Measurements from ENCODE around the gene DTD1.

Gene DTD1

DNA sequence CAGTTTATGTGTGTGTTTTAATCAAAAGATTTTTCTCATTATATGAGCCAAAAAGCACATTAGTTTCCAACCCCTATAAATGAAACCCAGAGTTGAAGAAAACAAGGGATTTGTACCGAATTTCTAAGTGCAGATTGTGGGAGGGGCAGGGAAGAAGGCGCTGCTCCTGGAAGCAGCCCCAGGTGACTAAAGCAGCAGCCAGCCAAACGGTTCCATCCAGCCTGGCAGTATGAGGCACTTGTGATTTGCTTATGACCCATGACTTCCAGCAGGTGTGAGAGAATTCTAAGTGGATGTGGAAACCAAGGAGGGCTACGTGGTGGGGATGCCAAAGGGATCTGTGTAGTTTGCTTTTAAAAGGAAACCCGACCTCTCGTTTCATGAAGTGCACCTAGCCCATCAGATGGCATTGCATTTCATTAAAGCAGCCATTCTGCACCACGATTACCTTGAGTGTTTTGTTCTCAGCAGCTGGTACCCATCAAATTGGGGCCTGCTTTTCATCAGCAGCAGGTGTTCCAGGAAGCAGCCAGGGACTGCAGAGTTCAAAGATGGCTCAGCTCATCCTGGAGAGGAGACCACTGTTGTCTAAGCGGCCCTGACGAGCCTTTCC, 79.1 kb downstream of the DTD1 start:
- DNase-seq: no peak

GRCh38 chr20:18669241-18670019, 81.6 kb downstream of the DTD1 start:
- no peak for DNase-seq

- no peak for DNase-seq
Measured at GRCh38 chr20:18671203-18671710, 83.4 kb downstream of the DTD1 start.

DNA sequence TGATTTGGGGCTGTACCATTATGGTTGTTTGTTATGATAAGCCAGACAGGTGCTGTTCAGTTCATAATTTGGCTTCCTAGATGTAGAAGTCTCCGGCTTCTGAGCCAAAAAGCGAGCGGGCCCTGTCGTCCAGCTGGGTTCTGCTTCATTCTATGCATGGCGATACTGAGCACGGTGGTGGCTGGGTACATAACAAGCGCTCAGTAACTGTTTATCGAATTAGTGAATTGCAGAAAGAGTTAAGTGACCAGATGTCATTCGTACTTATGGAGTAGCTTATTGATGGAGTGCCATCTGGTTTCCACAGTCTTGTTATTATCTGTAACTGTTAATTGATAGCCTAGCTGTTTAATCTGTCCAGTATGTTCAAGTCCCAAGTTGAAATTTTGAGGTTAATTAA, 85.0 kb downstream of the DTD1 start:
- peak; percentile 91 for DNase-seq

GRCh38 chr20:18676396-18676795, 88.5 kb downstream of the DTD1 start:
- DNase-seq: no peak

DNA sequence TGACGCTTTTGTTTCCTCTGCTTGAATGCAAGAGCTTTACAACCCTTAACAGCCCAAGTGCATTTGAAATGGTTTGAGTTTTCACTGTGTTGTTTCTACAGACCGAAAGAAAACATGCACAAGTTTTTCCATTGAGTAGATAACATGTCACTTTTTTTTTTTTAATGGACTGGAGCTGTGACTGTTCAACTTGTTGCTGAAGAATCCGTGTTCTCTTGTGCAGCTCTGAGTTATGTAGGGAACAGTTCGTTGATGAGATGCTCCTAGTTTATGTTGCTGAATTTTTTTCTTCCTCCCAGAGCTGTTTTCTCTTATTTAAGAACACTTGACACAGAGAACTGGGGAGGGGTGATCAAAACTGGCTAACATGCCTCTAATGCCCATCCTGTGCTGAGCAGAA, 89.3 kb downstream of the DTD1 start:
- DNase-seq: no peak

DNA sequence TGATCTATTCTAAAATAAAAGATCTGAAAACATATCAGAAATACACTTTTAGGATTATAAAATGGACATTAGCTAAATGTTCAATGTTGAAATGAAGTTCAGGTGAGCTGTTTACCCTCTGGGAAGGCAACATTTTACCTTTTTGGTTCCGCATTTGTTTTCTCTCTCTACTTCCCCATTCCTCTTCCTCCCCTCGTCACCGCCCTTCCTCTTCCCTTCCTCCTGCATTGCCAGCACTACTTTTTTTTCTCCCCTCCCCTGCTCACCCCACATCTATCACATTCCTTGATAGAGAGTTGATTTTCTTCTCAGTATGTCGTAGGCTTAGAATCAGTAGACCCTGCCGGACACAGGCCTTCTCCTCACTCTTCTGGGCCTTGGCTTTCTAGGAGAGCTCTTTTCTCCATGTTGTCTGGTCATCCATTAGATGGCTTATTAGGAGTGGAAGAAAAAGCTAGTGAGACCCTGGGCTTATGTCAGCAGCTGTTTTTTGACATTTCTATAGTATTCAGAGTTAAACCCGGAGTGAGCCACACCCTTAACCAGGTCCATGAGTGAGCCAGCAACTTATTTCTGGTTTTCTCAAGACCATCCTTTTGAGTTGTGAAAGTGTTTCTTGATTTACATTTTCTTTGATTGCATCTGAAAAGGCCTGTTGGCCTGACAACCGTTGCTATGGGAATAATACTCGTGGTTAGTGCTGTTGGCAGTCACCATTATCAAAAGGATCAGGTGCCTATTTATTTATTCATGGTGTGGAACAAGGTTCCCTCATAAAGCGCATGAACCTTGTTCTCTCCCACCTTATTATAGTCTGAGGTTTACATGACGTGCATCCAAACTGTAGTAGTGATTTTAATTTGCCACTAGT, 90.9 kb downstream of the DTD1 start:
- no peak for DNase-seq

GRCh38 chr20:18683839-18684238, 96.0 kb downstream of the DTD1 start:
- no peak for DNase-seq

GRCh38 chr20:18684775-18685174, 96.9 kb downstream of the DTD1 start:
- DNase-seq: no peak

DNA sequence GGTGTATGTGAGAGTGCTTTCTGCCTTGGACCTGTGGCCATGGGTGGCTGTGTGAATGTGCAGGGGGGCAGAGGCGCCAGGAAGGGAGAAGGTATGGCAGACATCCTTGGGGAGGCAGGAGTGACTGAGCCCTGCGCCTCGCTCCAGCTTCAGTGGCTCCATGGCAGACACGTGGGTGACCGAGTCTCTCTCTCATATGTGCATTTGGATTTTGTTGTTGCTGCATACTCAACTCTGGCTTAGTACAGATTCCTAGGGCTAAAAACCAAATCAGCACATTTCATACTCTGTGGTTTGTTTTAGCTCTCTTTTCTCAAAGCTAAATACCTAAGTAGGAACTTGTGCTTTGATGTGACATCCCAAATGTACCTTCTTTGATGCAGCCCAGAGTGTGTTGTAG, 97.6 kb downstream of the DTD1 start:
- no peak for DNase-seq

DNA sequence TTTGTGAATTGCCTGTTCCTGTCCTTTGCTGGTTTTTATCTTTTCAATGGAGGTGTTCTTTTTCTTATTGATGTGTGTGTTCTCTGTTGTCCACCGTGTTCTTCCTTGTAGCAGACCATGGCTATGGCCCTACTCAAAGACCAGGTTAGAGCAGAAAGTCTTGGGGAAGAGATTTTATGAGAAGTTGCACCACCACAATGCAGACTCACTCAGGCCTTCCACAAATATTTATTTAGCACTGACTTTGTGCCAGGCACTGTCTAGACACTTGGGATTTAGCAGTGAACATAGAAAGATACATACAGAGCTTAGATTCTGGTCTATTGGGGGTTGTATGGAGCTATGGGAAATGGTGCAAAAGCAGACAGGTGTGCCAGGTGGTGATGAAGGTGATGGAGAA, 98.8 kb downstream of the DTD1 start:
- DNase-seq: no peak

DNA sequence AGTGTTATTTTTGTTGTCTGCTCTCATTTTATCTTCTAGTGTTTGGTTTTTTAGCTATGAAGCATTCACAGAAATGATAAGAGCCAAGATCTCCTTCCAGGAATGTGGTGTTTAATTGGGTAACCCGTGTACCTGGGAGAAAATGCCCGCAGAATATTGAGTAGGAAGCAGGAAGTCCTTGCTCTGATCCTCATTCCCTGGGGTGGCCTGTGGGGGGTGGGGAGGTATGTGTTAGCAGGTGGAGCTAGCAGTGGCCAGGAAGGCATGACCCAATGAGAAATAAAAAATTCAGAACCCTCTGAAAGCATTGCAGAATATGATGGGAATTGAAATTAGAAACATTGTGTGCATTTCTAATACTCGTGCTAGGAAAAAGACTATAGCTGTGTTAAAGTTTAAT, 100.8 kb downstream of the DTD1 start:
- no peak for DNase-seq

- DNase-seq: no peak
Measured at GRCh38 chr20:18689557-18689956, 101.7 kb downstream of the DTD1 start.

DNA sequence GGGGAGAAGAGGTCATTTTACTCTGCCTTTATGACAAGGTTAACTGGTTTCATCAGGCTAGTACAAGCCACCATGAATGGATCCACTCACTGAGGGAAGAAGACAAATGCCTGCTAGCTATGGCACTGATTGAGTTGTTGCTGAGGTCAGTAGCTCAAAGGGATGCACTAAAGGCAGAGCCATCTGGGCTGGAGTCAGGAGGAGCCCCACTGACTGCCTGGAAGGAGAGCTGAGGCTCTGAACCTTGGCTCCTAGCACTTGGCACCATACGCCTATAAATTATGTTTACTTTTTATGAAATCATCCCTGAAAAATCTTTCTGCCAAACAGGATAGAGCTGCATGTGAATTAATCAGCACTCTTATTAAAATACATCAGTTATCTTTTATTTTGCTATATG, 104.6 kb downstream of the DTD1 start:
- no peak for DNase-seq

DNA sequence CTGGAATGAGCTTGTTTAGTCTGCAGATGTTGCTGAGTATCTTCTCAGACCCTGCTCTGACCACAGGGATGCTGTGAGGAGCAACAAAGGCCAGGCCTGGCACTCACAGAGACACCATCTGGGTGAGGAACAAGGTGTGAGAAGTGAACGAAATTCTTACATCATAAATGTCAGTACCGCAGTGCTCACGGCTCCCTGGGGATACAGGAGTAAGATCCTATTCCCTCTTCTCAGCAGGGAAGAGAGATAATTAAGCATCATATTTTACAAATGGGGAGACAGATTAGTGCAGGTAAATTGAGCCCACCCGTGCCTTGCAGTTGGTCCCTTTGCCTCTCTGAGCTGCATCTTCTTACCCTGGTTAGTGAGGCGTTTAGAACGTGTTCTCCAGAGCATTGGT, 106.2 kb downstream of the DTD1 start:
- peak; percentile 7 for DNase-seq

- no peak for DNase-seq
Measured at GRCh38 chr20:18695175-18695574, 107.3 kb downstream of the DTD1 start.

GRCh38 chr20:18698735-18699380, 111.0 kb downstream of the DTD1 start:
- DNase-seq: no peak

DNA sequence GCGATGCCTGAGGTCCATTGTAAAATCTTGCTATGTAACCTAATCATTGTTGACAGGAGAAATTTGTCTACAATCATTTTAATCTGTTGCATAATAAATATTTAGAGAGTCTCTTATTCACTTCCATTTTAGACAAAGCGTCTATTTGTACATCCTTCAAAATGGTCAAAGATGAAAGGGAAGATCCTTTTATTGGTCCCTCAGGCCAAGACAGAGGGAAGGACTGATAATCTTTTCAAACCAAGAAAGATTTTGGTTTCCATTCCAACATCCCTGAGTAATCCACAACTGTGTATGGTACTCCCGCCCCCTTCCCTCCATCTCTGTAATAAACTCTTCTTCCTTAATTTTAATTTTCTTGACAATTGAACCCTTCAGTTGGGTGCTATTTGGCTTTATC, 114.1 kb downstream of the DTD1 start:
- no peak for DNase-seq

DNA sequence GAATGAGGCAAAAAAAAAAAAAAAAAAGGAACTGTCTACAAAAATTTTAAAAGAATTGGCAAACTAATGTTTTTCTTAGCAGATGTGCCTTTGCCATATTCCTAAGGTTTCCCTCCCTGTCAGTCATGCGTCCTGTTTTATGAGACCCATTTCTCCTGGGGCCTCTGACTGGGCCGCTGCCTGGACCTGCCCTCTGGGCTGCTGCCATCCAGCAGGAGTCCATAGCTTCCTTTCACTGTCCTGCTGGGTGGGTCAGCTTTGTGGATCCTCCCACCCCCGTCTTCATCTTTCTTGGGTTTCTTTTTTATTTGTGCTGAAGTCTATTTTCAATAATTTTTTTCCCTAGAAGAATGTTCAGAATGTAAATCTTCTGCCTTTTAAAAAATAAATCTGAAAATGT, 114.9 kb downstream of the DTD1 start:
- no peak for DNase-seq

DNA sequence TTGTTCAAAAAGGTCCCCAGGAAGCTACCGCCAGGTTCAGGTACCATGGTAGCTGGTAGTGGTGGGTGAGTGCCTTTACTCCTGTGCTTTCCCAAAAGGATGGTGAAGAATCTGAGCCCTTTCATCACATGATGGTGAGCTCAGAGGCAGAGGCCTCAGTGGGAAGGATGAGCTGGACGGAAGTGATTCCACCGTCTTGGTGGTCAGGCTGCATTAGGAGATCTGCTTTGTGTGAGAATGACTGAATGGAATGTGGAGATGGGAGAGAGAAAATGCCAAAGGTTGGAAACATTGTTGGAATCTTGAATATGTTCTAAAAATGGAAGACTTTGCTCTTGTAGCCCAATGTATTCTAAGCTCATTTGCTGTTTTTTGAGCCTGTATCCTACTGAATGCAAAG, 117.6 kb downstream of the DTD1 start:
- no peak for DNase-seq

DNA sequence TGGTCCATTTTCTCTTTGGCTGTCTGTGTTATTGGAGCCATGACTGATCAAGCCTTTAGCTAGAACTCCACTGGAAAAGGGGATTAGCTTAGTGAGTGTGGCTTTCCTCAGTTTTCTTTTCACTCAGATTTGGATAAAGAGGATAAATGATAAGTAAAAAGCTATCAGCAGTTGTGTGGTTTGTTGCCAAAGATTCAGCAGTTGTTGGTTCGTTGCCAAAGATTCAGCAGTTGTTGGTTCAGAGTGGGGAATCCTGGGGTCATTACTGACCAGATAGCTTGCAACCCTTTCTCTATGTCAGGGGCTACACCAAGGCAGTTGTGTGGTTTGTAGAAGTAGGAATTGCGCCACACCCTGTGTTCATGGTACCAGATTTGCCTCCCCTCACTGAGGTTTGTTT, 118.1 kb downstream of the DTD1 start:
- DNase-seq: no peak

GRCh38 chr20:18712131-18712530, 124.3 kb downstream of the DTD1 start:
- no peak for DNase-seq

DNA sequence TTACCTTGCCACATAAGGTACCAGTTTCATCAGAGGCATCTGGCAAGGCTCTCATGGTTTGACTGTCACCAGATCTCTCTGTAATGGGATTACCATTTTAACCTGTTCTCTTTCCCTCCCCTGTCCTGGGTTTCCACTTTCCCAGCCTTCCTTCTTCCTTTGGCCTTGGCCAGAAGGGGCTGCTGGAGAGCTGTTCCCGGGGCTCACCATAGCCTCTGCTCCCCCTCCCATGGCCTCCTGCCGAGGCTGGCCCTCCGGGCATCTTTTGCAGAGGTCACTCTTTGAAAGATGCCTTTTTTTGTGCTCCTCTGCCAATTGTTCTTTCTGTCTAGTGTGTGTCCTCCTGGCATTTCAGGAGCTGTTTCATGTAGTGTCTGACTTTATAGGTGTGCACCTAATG, 125.0 kb downstream of the DTD1 start:
- DNase-seq: no peak

Data from NCI-H1694 (cell line).